Liver (tissue), 9 donors: Measurements from ENCODE around the gene CFAP73. TPM values are rescaled to one million over a fixed set of nuclear protein-coding genes. Genes with fewer than 3 reads are reported as not detected.

Experiments used
- DNase-seq: peaks from one replicate; pipeline ENCODE4 v3.0.0-alpha.2; 2017; ENCODE audit warnings: low spot score
- H3K27ac ChIP-seq, 2 donors: one replicate each; pipeline ENCODE4 v1.7.0; 2013; ENCODE audit warnings: inconsistent platforms in 2 of 2, low read length in 2 of 2, control low read depth in 1 of 2, low read depth in 1 of 2, mild to moderate bottlenecking in 1 of 2
- H3K27me3 ChIP-seq, 4 donors: one replicate each; pipeline versions ENCODE4 v1.6.1 to v1.7.0; 2013; ENCODE audit warnings: low read length in 3 of 4, inconsistent platforms in 1 of 4, mild to moderate bottlenecking in 1 of 4, moderate library complexity in 1 of 4; ENCODE audit not compliant: control insufficient read depth in 4 of 4, insufficient read depth in 4 of 4
- H3K36me3 ChIP-seq, 4 donors: one replicate each; pipeline versions ENCODE4 v1.6.1 to v1.7.0; 2013; ENCODE audit warnings: low read length in 3 of 4, mild to moderate bottlenecking in 3 of 4, low read depth in 1 of 4, moderate library complexity in 1 of 4; ENCODE audit not compliant: control insufficient read depth in 4 of 4, insufficient read depth in 3 of 4
- H3K4me1 ChIP-seq, 4 donors: one replicate each; pipeline versions ENCODE4 v1.6.1 to v1.7.0; 2013; ENCODE audit warnings: low read length in 3 of 4, mild to moderate bottlenecking in 3 of 4, moderate library complexity in 1 of 4; ENCODE audit not compliant: control insufficient read depth in 4 of 4, insufficient read depth in 4 of 4
- H3K4me3 ChIP-seq, 3 donors: one replicate each; pipeline versions ENCODE4 v1.6.1 to v1.7.0; 2013; ENCODE audit warnings: low read length in 3 of 3, control low read depth in 1 of 3, low read depth in 1 of 3, mild to moderate bottlenecking in 1 of 3
- H3K9ac ChIP-seq, 2 donors: one replicate each; pipeline ENCODE4 v1.7.0; 2013; ENCODE audit warnings: low read length in 2 of 2, mild to moderate bottlenecking in 2 of 2, moderate library complexity in 2 of 2, control low read depth in 1 of 2, low read depth in 1 of 2
- H3K9me3 ChIP-seq, 4 donors: one replicate each; pipeline versions ENCODE4 v1.6.1 to v1.7.0; 2013; ENCODE audit warnings: low read length in 3 of 4; ENCODE audit not compliant: control insufficient read depth in 4 of 4
- CTCF ChIP-seq: fragments of 150-350 bp; IDR thresholded peaks from 2 replicates; pipeline ENCODE4 v1.5.1; 2017; ENCODE audit warnings: improper control_type of control experiment, low read depth, low read length; ENCODE audit not compliant: missing input control
- EGR1 ChIP-seq, 2 donors: IDR thresholded peaks; 2 replicates each; pipeline ENCODE4 v1.6.1; 2016 to 2018; ENCODE audit warnings: antibody characterized with exemption in 2 of 2, low read depth in 2 of 2
- FOXA1 ChIP-seq: IDR thresholded peaks from 2 replicates; pipeline ENCODE4 v1.6.1; 2016; ENCODE audit warnings: antibody characterized with exemption
- FOXA2 ChIP-seq: IDR thresholded peaks from 2 replicates; pipeline ENCODE4 v1.6.1; 2016; ENCODE audit warnings: antibody characterized with exemption
- GABPA ChIP-seq, 2 donors: IDR thresholded peaks in 1 of 2; conservative IDR thresholded peaks in 1 of 2; 2 replicates each; pipeline ENCODE4 v1.6.1; 2016; ENCODE audit warnings: antibody characterized with exemption in 2 of 2, mild to moderate bottlenecking in 1 of 2, moderate library complexity in 1 of 2
- HNF4A ChIP-seq, 2 donors: conservative IDR thresholded peaks; 2 replicates each; pipeline ENCODE4 v1.6.1; 2016; ENCODE audit warnings: antibody characterized with exemption in 2 of 2, mild to moderate bottlenecking in 2 of 2
- HNF4G ChIP-seq: IDR thresholded peaks from 2 replicates; pipeline ENCODE4 v1.6.1; 2016; ENCODE audit warnings: antibody characterized with exemption
- JUND ChIP-seq, 2 donors: IDR thresholded peaks; 2 replicates each; pipeline ENCODE4 v1.6.1; 2016; ENCODE audit warnings: antibody characterized with exemption in 2 of 2
- NR2F2 ChIP-seq: IDR thresholded peaks from 2 replicates; pipeline ENCODE4 v1.6.1; 2016; ENCODE audit warnings: antibody characterized with exemption
- RAD21 ChIP-seq, 2 donors: IDR thresholded peaks; 2 replicates each; pipeline ENCODE4 v1.6.1; 2016; ENCODE audit warnings: antibody characterized with exemption in 2 of 2, mild to moderate bottlenecking in 2 of 2
- RXRA ChIP-seq, 2 donors: IDR thresholded peaks; 2 replicates each; pipeline ENCODE4 v1.6.1; 2017 to 2018; ENCODE audit warnings: antibody characterized with exemption in 2 of 2, mild to moderate bottlenecking in 1 of 2
- YY1 ChIP-seq: IDR thresholded peaks from 2 replicates; pipeline ENCODE4 v1.6.1; 2016; ENCODE audit warnings: antibody characterized with exemption, mild to moderate bottlenecking
- WGBS: extraction: QIAGEN DNeasy Blood & Tissue Kit; methylation state at CpG from one replicate; pipeline ENCODE4 v1.1.7; 2013; 5-methylcytosine and 5-hydroxymethylcytosine counted together
- polyA plus RNA-seq, 2 donors: library from polyadenylated mRNA; stranded (reverse) in 1 of 2; unstranded in 1 of 2; fragments of 200-250 nt in 1 of 2; fragments of >200 nt in 1 of 2; fragmentation: Nextera tagmentation in 1 of 2; extraction: Ambion mirVana in 1 of 2; gene quantifications; one replicate each; pipeline versions ENCODE4 v1.2.1 to v1.2.3, GENCODE V29; 2013 to 2015
- total RNA-seq, 2 donors: library from RNA; depleted of rRNA; stranded (reverse); fragments of >200 nt; gene quantifications; one replicate each; pipeline ENCODE4 v1.2.3, GENCODE V29; 2014
- TF ChIP-seq, protein P1 (sequence below): IDR thresholded peaks from 2 replicates; pipeline ENCODE4 v1.6.1; 2016; ENCODE audit warnings: antibody characterized with exemption
- TF ChIP-seq, protein P2 (sequence below): IDR thresholded peaks from 2 replicates; pipeline ENCODE4 v1.6.1; 2016; ENCODE audit warnings: antibody characterized with exemption
- TF ChIP-seq, protein P3 (sequence below): IDR thresholded peaks from 2 replicates; pipeline ENCODE4 v1.6.1; 2016; ENCODE audit warnings: antibody characterized with exemption, mild to moderate bottlenecking
- TF ChIP-seq, protein P4 (sequence below): IDR thresholded peaks from 2 replicates; pipeline ENCODE4 v1.6.1; 2016; ENCODE audit warnings: antibody characterized with exemption
- donor health status: healthy.
- donor health status: healthy.
- donor health status: healthy.
- donor health status: healthy.
- donor health status: healthy.

Gene CFAP73
- total and polyA plus RNA-seq, 4 donors, result 0.18 to 0.19 TPM; not detected in 2

DNA sequence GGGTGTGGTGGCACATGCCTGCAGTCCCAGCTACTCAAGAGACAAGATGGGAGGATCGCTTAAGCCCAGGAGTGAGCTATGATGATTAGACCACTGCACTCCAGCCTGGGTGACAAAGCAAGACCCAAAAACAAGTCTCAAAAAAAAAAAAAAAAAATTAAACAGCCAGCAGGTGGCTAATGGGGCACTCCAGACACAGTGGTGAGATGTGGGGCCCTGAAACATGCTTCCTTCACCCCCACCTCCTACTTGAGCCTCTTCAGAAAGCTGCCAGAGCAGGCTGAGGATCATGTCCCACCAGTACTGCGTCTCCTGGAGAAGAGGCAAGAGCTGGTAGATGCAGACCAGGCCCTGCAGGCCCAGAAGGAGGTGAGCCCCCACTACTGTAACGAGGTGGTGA is 2.1 kb downstream of the CFAP73 start:
- 92% methylated on average over 3 of the region's 3 CpGs for WGBS
- TF ChIP-seq HNF4A (conservative IDR thresholded peaks at IDR 0.05), result no peak
- TF ChIP-seq, protein P1, sequence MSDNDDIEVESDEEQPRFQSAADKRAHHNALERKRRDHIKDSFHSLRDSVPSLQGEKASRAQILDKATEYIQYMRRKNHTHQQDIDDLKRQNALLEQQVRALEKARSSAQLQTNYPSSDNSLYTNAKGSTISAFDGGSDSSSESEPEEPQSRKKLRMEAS, result no peak
- Histone ChIP-seq H3K4me3 (no peak overlapping the region), H3K9me3 (no peaks in the 10 kb centered on the region), H3K9ac (no peak overlapping the region), H3K36me3 (no peaks in the 10 kb centered on the region), H3K4me1 (peaks cover 5 to 18% (median 9%) of the 10 kb centered on the region in 4 donors), H3K27ac (no peak overlapping the region), H3K27me3 (peaks cover 0 to 3% (median 1%) of the 10 kb centered on the region in 4 donors)
- DNase-seq, result no peak

GRCh38 chr12:113152196-113152834 is 2.8 kb downstream of the CFAP73 start:
- Histone ChIP-seq H3K36me3 (no peaks in the 10 kb centered on the region), H3K4me1 (peaks cover 5 to 18% (median 9%) of the 10 kb centered on the region in 4 donors), H3K27me3 (peaks cover 0 to 3% (median 1%) of the 10 kb centered on the region in 4 donors), H3K4me3 (peak overlapping the region in 1 of 3 donors; percentile 33), H3K9me3 (no peaks in the 10 kb centered on the region), H3K9ac (no peak overlapping the region), H3K27ac (no peak overlapping the region)
- no peak for TF ChIP-seq HNF4A (conservative IDR thresholded peaks at IDR 0.05)
- no peak for TF ChIP-seq GABPA (IDR thresholded peaks at IDR 0.05 in 1 of 2, conservative IDR thresholded peaks at IDR 0.05 in 1 of 2)
- no peak for TF ChIP-seq EGR1 (IDR thresholded peaks at IDR 0.05; ENCODE audit: low read depth in 2 of 2)
- TF ChIP-seq, protein P1, result no peak
- TF ChIP-seq RAD21 (IDR thresholded peaks at IDR 0.05), result no peak
- TF ChIP-seq, protein P2, sequence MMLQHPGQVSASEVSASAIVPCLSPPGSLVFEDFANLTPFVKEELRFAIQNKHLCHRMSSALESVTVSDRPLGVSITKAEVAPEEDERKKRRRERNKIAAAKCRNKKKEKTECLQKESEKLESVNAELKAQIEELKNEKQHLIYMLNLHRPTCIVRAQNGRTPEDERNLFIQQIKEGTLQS, result no peak
- no peak for TF ChIP-seq FOXA2
- TF ChIP-seq HNF4G, result no peak
- no peak for TF ChIP-seq YY1
- TF ChIP-seq JUND (IDR thresholded peaks at IDR 0.05), result no peak
- no peak for TF ChIP-seq RXRA (IDR thresholded peaks at IDR 0.05)
- TF ChIP-seq, protein P3, sequence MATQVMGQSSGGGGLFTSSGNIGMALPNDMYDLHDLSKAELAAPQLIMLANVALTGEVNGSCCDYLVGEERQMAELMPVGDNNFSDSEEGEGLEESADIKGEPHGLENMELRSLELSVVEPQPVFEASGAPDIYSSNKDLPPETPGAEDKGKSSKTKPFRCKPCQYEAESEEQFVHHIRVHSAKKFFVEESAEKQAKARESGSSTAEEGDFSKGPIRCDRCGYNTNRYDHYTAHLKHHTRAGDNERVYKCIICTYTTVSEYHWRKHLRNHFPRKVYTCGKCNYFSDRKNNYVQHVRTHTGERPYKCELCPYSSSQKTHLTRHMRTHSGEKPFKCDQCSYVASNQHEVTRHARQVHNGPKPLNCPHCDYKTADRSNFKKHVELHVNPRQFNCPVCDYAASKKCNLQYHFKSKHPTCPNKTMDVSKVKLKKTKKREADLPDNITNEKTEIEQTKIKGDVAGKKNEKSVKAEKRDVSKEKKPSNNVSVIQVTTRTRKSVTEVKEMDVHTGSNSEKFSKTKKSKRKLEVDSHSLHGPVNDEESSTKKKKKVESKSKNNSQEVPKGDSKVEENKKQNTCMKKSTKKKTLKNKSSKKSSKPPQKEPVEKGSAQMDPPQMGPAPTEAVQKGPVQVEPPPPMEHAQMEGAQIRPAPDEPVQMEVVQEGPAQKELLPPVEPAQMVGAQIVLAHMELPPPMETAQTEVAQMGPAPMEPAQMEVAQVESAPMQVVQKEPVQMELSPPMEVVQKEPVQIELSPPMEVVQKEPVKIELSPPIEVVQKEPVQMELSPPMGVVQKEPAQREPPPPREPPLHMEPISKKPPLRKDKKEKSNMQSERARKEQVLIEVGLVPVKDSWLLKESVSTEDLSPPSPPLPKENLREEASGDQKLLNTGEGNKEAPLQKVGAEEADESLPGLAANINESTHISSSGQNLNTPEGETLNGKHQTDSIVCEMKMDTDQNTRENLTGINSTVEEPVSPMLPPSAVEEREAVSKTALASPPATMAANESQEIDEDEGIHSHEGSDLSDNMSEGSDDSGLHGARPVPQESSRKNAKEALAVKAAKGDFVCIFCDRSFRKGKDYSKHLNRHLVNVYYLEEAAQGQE, result no peak
- TF ChIP-seq, protein P4, sequence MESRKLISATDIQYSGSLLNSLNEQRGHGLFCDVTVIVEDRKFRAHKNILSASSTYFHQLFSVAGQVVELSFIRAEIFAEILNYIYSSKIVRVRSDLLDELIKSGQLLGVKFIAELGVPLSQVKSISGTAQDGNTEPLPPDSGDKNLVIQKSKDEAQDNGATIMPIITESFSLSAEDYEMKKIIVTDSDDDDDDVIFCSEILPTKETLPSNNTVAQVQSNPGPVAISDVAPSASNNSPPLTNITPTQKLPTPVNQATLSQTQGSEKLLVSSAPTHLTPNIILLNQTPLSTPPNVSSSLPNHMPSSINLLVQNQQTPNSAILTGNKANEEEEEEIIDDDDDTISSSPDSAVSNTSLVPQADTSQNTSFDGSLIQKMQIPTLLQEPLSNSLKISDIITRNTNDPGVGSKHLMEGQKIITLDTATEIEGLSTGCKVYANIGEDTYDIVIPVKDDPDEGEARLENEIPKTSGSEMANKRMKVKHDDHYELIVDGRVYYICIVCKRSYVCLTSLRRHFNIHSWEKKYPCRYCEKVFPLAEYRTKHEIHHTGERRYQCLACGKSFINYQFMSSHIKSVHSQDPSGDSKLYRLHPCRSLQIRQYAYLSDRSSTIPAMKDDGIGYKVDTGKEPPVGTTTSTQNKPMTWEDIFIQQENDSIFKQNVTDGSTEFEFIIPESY, result no peak
- no peak for TF ChIP-seq CTCF
- TF ChIP-seq NR2F2, result no peak
- TF ChIP-seq FOXA1, result no peak
- WGBS, result 26% methylated on average over 9 of the region's 9 CpGs
- no peak for DNase-seq
